ENCODE data around the gene GSG1L2.

DNA sequence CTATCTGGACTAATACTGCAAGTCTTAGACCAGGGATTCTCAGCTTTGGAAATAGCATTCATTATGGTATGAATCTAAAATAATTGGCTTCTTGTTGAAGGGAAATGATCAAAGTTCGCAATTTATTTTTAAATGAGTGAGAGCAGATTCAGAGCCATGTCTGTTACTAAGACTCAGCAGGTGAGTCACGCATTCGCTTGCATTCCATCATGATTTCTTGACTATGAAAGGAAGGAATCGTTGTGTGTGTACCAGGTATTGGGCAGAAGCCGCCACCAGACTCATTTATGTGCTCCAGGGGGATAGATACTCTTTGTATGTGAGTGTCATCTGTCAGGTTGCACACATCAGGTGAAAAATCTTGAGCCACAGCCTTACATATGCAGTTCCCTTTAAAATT lies 10.8 kb downstream of the GSG1L2 start:
- TF ChIP-seq, protein P1, sequence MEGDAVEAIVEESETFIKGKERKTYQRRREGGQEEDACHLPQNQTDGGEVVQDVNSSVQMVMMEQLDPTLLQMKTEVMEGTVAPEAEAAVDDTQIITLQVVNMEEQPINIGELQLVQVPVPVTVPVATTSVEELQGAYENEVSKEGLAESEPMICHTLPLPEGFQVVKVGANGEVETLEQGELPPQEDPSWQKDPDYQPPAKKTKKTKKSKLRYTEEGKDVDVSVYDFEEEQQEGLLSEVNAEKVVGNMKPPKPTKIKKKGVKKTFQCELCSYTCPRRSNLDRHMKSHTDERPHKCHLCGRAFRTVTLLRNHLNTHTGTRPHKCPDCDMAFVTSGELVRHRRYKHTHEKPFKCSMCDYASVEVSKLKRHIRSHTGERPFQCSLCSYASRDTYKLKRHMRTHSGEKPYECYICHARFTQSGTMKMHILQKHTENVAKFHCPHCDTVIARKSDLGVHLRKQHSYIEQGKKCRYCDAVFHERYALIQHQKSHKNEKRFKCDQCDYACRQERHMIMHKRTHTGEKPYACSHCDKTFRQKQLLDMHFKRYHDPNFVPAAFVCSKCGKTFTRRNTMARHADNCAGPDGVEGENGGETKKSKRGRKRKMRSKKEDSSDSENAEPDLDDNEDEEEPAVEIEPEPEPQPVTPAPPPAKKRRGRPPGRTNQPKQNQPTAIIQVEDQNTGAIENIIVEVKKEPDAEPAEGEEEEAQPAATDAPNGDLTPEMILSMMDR (conservative IDR thresholded peaks at IDR 0.05; ENCODE audit: low read depth, low read length): no peak
- no peak for TF ChIP-seq EZH2phosphoT487 (IDR thresholded peaks at IDR 0.05; ENCODE audit: borderline replicate concordance, low read length)
- no peak for TF ChIP-seq EZH2 (IDR thresholded peaks at IDR 0.05; ENCODE audit: low read length, unreplicated experiment)
